ENCODE results near the gene COG5. TPM values are rescaled to one million over a fixed set of nuclear protein-coding genes. Genes with fewer than 3 reads are reported as not detected.

COG5 gene
- total RNA-seq, 1 donor from 2014 or later: 29.5 TPM

DNA sequence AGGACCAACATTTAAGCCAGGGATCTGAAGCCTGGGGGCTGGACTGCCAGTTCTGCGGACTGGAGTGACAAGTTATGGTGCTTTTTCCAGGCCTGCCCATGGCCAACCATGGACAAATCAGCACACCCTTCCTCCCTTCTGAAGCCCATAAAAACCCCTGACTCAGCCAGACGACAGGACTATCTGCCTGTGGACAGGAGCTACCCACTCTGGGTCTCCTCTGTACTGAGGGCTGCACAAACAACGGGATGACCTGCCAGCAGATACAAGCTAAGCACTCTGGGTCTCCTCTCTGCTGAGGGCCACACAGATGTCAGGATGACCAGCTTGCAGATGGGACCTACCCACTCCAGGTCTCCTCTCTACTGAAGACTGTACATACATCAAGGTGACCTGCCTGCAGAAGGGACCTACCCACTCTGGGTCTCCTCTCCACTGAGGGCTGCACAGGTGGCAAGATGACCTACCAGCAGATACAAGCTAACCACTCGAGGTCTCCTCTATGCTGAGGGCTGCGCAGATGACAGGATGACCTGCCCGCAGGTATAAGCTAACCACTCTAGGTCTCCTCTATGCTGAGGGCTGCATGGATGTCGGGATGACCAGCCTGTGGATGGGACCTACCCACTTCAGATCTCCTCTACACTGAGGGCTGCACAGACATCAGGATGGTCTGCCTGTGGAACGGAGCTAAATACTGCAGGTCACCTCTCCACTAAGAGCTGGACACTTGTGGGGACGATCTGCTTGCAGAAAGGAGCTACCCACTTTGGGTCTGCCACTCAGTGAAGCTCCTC, 204.0 kb downstream of the COG5 start:
- TF ChIP-seq, protein P1, sequence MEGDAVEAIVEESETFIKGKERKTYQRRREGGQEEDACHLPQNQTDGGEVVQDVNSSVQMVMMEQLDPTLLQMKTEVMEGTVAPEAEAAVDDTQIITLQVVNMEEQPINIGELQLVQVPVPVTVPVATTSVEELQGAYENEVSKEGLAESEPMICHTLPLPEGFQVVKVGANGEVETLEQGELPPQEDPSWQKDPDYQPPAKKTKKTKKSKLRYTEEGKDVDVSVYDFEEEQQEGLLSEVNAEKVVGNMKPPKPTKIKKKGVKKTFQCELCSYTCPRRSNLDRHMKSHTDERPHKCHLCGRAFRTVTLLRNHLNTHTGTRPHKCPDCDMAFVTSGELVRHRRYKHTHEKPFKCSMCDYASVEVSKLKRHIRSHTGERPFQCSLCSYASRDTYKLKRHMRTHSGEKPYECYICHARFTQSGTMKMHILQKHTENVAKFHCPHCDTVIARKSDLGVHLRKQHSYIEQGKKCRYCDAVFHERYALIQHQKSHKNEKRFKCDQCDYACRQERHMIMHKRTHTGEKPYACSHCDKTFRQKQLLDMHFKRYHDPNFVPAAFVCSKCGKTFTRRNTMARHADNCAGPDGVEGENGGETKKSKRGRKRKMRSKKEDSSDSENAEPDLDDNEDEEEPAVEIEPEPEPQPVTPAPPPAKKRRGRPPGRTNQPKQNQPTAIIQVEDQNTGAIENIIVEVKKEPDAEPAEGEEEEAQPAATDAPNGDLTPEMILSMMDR (IDR thresholded peaks at IDR 0.05; ENCODE audit: partially characterized antibody, unreplicated experiment): no peak
- Mint-ChIP-seq H3K36me3 (ENCODE audit: unreplicated experiment) (peaks cover 16% of the 10 kb centered on the region), H3K4me3 (ENCODE audit: unreplicated experiment) (no peak overlapping the region), H3K9me3 (ENCODE audit: unreplicated experiment) (peaks cover 1% of the 10 kb centered on the region), H3K27me3 (ENCODE audit: unreplicated experiment) (no peaks in the 10 kb centered on the region), H3K4me1 (ENCODE audit: low read depth, unreplicated experiment) (no peaks in the 10 kb centered on the region), H3K27ac (ENCODE audit: unreplicated experiment) (no peak overlapping the region)
- no peak for DNase-seq

DNA sequence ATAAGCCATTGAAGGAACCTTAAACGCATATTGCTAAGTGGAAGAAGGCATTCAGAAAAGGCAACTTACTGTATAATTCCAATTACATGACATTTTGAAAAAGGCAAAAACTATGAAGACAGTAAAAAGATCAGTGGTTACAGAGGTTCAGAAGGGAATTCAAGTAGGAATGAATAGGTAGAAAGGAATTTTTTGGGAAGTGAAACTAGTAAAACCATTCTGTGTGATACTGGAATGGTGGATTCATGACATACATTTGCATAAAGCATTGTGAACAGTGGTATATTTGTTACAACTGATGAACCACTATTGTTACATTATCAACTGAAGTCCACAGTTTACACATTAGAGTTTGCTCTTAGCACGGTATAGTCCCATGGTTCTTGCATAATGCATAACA, 208.1 kb downstream of the COG5 start:
- Mint-ChIP-seq H3K4me1 (ENCODE audit: low read depth, unreplicated experiment) (no peaks in the 10 kb centered on the region), H3K9me3 (ENCODE audit: unreplicated experiment) (peaks cover 1% of the 10 kb centered on the region), H3K27me3 (ENCODE audit: unreplicated experiment) (no peaks in the 10 kb centered on the region), H3K4me3 (ENCODE audit: unreplicated experiment) (no peak overlapping the region), H3K27ac (ENCODE audit: unreplicated experiment) (no peak overlapping the region), H3K36me3 (ENCODE audit: unreplicated experiment) (peaks cover 10% of the 10 kb centered on the region)
- DNase-seq: no peak
- TF ChIP-seq, protein P1 (IDR thresholded peaks at IDR 0.05; ENCODE audit: partially characterized antibody, unreplicated experiment): no peak

DNA sequence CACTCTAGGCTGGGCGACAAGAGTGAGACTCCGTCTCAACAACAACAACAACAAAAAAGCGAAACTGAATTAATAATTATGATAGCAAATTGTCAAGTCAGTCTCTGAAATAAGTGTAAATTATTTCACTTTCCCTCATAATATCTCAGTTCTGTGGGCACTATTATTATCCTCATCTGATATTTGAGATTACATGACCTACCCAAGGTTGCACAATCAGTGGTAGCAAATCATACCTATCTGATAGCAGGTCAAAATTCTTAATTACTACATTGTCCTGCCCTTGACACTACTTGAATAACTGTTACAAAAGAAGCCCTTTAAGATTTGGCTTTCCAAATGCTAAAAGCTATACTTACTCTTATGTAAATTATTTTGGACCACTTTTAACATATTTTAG, 209.1 kb downstream of the COG5 start:
- Mint-ChIP-seq H3K4me1 (ENCODE audit: low read depth, unreplicated experiment) (no peaks in the 10 kb centered on the region), H3K27me3 (ENCODE audit: unreplicated experiment) (no peaks in the 10 kb centered on the region), H3K27ac (ENCODE audit: unreplicated experiment) (no peak overlapping the region), H3K36me3 (ENCODE audit: unreplicated experiment) (peaks cover under 1% of the 10 kb centered on the region), H3K4me3 (ENCODE audit: unreplicated experiment) (no peak overlapping the region), H3K9me3 (ENCODE audit: unreplicated experiment) (no peaks in the 10 kb centered on the region)
- TF ChIP-seq, protein P1 (IDR thresholded peaks at IDR 0.05; ENCODE audit: partially characterized antibody, unreplicated experiment): no peak
- no peak for DNase-seq

DNA sequence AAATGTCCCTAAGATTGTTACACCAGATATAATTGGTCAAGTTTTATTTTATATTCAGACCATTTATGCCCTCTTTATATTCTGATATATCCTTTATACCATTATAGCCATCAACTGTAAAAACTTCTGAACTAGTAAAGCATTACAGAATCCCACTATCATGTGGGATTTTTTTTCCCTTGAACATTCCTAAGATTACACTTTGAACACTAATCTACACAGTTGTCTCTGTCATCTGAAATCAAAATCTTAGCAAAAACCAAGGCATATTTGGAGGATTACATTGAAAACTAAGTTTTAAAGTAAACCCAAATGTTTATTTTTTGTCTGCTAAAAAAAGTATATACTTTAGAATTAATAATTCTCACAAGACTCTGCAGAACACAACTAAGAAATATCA, 210.0 kb downstream of the COG5 start:
- Mint-ChIP-seq H3K4me3 (ENCODE audit: unreplicated experiment) (no peak overlapping the region), H3K9me3 (ENCODE audit: unreplicated experiment) (no peaks in the 10 kb centered on the region), H3K27ac (ENCODE audit: unreplicated experiment) (no peak overlapping the region), H3K27me3 (ENCODE audit: unreplicated experiment) (no peaks in the 10 kb centered on the region), H3K36me3 (ENCODE audit: unreplicated experiment) (no peaks in the 10 kb centered on the region), H3K4me1 (ENCODE audit: low read depth, unreplicated experiment) (no peaks in the 10 kb centered on the region)
- no peak for DNase-seq
- TF ChIP-seq, protein P1 (IDR thresholded peaks at IDR 0.05; ENCODE audit: partially characterized antibody, unreplicated experiment): no peak

DNA sequence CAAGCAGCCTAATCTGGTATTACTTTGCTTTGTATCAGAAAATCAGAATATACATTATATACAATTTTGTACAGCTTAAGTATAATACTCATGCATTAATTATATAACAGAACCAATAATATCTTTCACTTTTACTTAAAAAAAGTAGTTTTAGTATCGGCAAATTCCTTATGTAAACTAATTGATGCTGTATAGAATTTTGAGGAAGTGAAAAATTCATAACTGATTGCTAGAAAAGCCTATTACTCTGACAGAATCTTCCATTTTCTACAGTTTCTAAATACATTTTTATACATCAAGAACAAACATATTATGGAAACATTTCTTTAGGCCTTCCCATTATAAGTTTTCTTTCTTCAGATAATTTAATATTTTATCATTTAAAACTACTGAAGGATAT, 217.8 kb downstream of the COG5 start:
- Mint-ChIP-seq H3K27ac (ENCODE audit: unreplicated experiment) (no peak overlapping the region), H3K4me1 (ENCODE audit: low read depth, unreplicated experiment) (no peaks in the 10 kb centered on the region), H3K9me3 (ENCODE audit: unreplicated experiment) (peaks cover 6% of the 10 kb centered on the region), H3K27me3 (ENCODE audit: unreplicated experiment) (no peaks in the 10 kb centered on the region), H3K36me3 (ENCODE audit: unreplicated experiment) (no peaks in the 10 kb centered on the region), H3K4me3 (ENCODE audit: unreplicated experiment) (no peak overlapping the region)
- TF ChIP-seq, protein P1 (IDR thresholded peaks at IDR 0.05; ENCODE audit: partially characterized antibody, unreplicated experiment): no peak
- DNase-seq: no peak
